IMR-90 (cell line): ENCODE measurements around the gene PIGN. TPM values are rescaled to one million over a fixed set of nuclear protein-coding genes. Genes with fewer than 3 reads are reported as not detected.

Source experiments
- ATAC-seq: fragments of 200-7000 bp; cut with Tn5 transposase; 2 replicates; pipeline ENCODE4 v1.9.1; 2020; ENCODE audit warnings: low read depth, mild to moderate bottlenecking, moderate library complexity
- BruUV-seq: library from RNA; stranded (reverse); fragments of 400-500 nt; replicated peaks from 2 replicates; lab custom pipeline; 2021; lab: Mats Ljungman, UMichigan
- CTCF ChIA-PET: fragments of 300-600 bp; formaldehyde crosslinking; extraction: SDS; loops from one replicate; lab custom pipeline; 2021; ENCODE audit warnings: antibody characterized with exemption; lab: Yijun Ruan, JAX
- POLR2A ChIA-PET: fragments of 300-600 bp; sonication (Branson Sonifier 250); formaldehyde crosslinking; loops from one replicate; lab custom pipeline; 2022; ENCODE audit warnings: antibody characterized with exemption; ENCODE audit not compliant: unreplicated experiment; lab: Charles Lee
- DNase-seq: peaks from one replicate; pipeline ENCODE4 v3.0.0; 2013
- H2AFZ ChIP-seq: replicated peaks from 2 replicates; pipeline ENCODE3; 2013; ENCODE audit warnings: low read length, mild to moderate bottlenecking; ENCODE audit not compliant: poor library complexity
- H2AK5ac ChIP-seq: 2 replicates; pipeline ENCODE4 v1.6.1; 2013; ENCODE audit warnings: low read depth, low read length, inconsistent platforms
- H2AK9ac ChIP-seq: replicated peaks from 2 replicates; pipeline ENCODE3; 2013; ENCODE audit warnings: mild to moderate bottlenecking, low read depth, low read length, moderate library complexity; ENCODE audit not compliant: poor library complexity
- H2BK120ac ChIP-seq: 2 replicates; pipeline ENCODE4 v1.6.1; 2013; ENCODE audit warnings: low read depth, low read length, inconsistent platforms
- H2BK15ac ChIP-seq: 3 replicates; pipeline ENCODE4 v1.6.1; 2013; ENCODE audit warnings: low read depth, low read length, inconsistent platforms
- H2BK20ac ChIP-seq: 2 replicates; pipeline ENCODE4 v1.6.1; 2013; ENCODE audit warnings: low read depth, mild to moderate bottlenecking, inconsistent platforms, low read length, moderate library complexity
- H2BK5ac ChIP-seq: 2 replicates; pipeline ENCODE4 v1.6.1; 2013; ENCODE audit warnings: mild to moderate bottlenecking, low read depth, low read length, inconsistent platforms; ENCODE audit not compliant: poor library complexity, severe bottlenecking
- H3K14ac ChIP-seq: replicated peaks from 2 replicates; pipeline ENCODE4 v1.6.1; 2013; ENCODE audit warnings: low read depth, low read length, inconsistent platforms
- H3K18ac ChIP-seq: 2 replicates; pipeline ENCODE4 v1.6.1; 2013; ENCODE audit warnings: low read depth, low read length, control low read depth
- H3K23ac ChIP-seq: 2 replicates; pipeline ENCODE4 v1.6.1; 2013; ENCODE audit warnings: low read depth, low read length, inconsistent platforms
- H3K27ac ChIP-seq: 2 replicates; pipeline ENCODE4 v1.5.1; 2013; ENCODE audit warnings: mild to moderate bottlenecking, control low read depth, low read length; ENCODE audit not compliant: insufficient read depth
- H3K27me3 ChIP-seq: 2 replicates; pipeline ENCODE4 v1.6.1; 2013; ENCODE audit warnings: low read length; ENCODE audit not compliant: control insufficient read depth, insufficient read depth
- H3K36me3 ChIP-seq: 2 replicates; pipeline ENCODE4 v1.6.1; 2013; ENCODE audit warnings: low read length, mixed read lengths; ENCODE audit not compliant: control insufficient read depth, insufficient read depth
- H3K4ac ChIP-seq: 2 replicates; pipeline ENCODE4 v1.6.1; 2013; ENCODE audit warnings: low read depth, low read length, inconsistent platforms
- H3K4me1 ChIP-seq: 2 replicates; pipeline ENCODE4 v1.6.1; 2013; ENCODE audit warnings: low read length, mixed read lengths; ENCODE audit not compliant: control insufficient read depth, insufficient read depth
- H3K4me2 ChIP-seq: 2 replicates; pipeline ENCODE4 v1.6.1; 2013; ENCODE audit warnings: low read depth, mild to moderate bottlenecking, control low read depth, low read length, moderate library complexity
- H3K4me3 ChIP-seq: 2 replicates; pipeline ENCODE4 v1.5.1; 2013; ENCODE audit warnings: low read depth, mild to moderate bottlenecking, control low read depth, low read length, moderate library complexity; ENCODE audit not compliant: insufficient read depth
- H3K56ac ChIP-seq: 2 replicates; pipeline ENCODE4 v1.6.1; 2013; ENCODE audit warnings: low read length, inconsistent platforms; ENCODE audit not compliant: insufficient read depth; ENCODE audit errors: extremely low read depth
- H3K79me1 ChIP-seq, 2 experiments: 2 replicates each; pipeline ENCODE4 v1.6.1; 2013; ENCODE audit warnings: low read length in 2 of 2, inconsistent platforms in 1 of 2, low read depth in 1 of 2
- H3K9ac ChIP-seq: 2 replicates; pipeline ENCODE4 v1.6.1; 2013; ENCODE audit warnings: low read depth, low read length, control low read depth
- H3K9me1 ChIP-seq: 2 replicates; pipeline ENCODE4 v1.6.1; 2013; ENCODE audit warnings: low read length, inconsistent platforms; ENCODE audit not compliant: insufficient read depth
- H3K9me3 ChIP-seq: 2 replicates; pipeline ENCODE4 v1.6.1; 2013; ENCODE audit warnings: low read length; ENCODE audit not compliant: control insufficient read depth, insufficient read depth
- H4K20me1 ChIP-seq: 2 replicates; pipeline ENCODE4 v1.6.1; 2013; ENCODE audit warnings: low read length, inconsistent platforms; ENCODE audit not compliant: insufficient read depth
- H4K5ac ChIP-seq: 2 replicates; pipeline ENCODE4 v1.6.1; 2013; ENCODE audit warnings: mild to moderate bottlenecking, low read depth, low read length, control low read depth
- H4K8ac ChIP-seq, 2 experiments: 2 replicates each; pipeline ENCODE4 v1.6.1; 2013; ENCODE audit warnings: low read depth in 2 of 2, low read length in 2 of 2, control low read depth in 1 of 2, inconsistent platforms in 1 of 2
- H4K91ac ChIP-seq: 2 replicates; pipeline ENCODE4 v1.6.1; 2013; ENCODE audit warnings: low read depth, low read length, inconsistent platforms; ENCODE audit not compliant: insufficient read depth
- BHLHE40 ChIP-seq: fragments of 150-350 bp; IDR thresholded peaks from 2 replicates; pipeline ENCODE4 v1.6.1; 2016; ENCODE audit warnings: mild to moderate bottlenecking, low read depth, low read length
- CEBPB ChIP-seq: IDR thresholded peaks from 2 replicates; pipeline ENCODE4 v1.6.1; 2012; ENCODE audit warnings: low read depth, low read length, improper control_type of control experiment
- CHD1 ChIP-seq: IDR thresholded peaks from 2 replicates; pipeline ENCODE4 v1.6.1; 2012; ENCODE audit warnings: low read depth, low read length, improper control_type of control experiment
- CTCF ChIP-seq: conservative IDR thresholded peaks from 2 replicates; pipeline ENCODE4 v1.5.1; 2012; ENCODE audit warnings: mild to moderate bottlenecking, low read depth, low read length, improper control_type of control experiment
- ELK1 ChIP-seq: fragments of 150-350 bp; IDR thresholded peaks from 2 replicates; pipeline ENCODE4 v1.6.1; 2016; ENCODE audit warnings: low read depth, mild to moderate bottlenecking, low read length, moderate library complexity, borderline replicate concordance
- FOS ChIP-seq: fragments of 150-350 bp; IDR thresholded peaks from 2 replicates; pipeline ENCODE4 v1.6.1; 2016; ENCODE audit warnings: low read depth, low read length
- MAFK ChIP-seq: IDR thresholded peaks from 2 replicates; pipeline ENCODE4 v1.6.1; 2012; ENCODE audit warnings: low read depth, low read length, improper control_type of control experiment
- MAZ ChIP-seq: IDR thresholded peaks from 2 replicates; pipeline ENCODE4 v1.6.1; 2012; ENCODE audit warnings: low read depth, mild to moderate bottlenecking, low read length, improper control_type of control experiment, moderate library complexity, borderline replicate concordance
- MXI1 ChIP-seq: IDR thresholded peaks from 2 replicates; pipeline ENCODE4 v1.6.1; 2012; ENCODE audit warnings: low read depth, mild to moderate bottlenecking, low read length, moderate library complexity, borderline replicate concordance
- NFE2L2 ChIP-seq: fragments of 150-350 bp; IDR thresholded peaks from 2 replicates; pipeline ENCODE4 v1.6.1; 2016; ENCODE audit warnings: low read depth, mild to moderate bottlenecking, low read length
- POLR2A ChIP-seq: IDR thresholded peaks from 2 replicates; pipeline ENCODE4 v1.6.1; 2012; ENCODE audit warnings: mild to moderate bottlenecking, low read depth, low read length
- RAD21 ChIP-seq: IDR thresholded peaks from 2 replicates; pipeline ENCODE4 v1.6.1; 2012; ENCODE audit warnings: low read length, improper control_type of control experiment
- RCOR1 ChIP-seq: IDR thresholded peaks from 2 replicates; pipeline ENCODE4 v1.6.1; 2012; ENCODE audit warnings: mild to moderate bottlenecking, low read length, improper control_type of control experiment; ENCODE audit not compliant: insufficient replicate concordance
- RFX5 ChIP-seq: IDR thresholded peaks from 2 replicates; pipeline ENCODE4 v1.8.0; 2012; ENCODE audit warnings: low read depth, mild to moderate bottlenecking, low read length, moderate library complexity
- SMC3 ChIP-seq: fragments of 150-350 bp; IDR thresholded peaks from 2 replicates; pipeline ENCODE4 v1.6.1; 2016; ENCODE audit warnings: low read depth, mild to moderate bottlenecking, antibody characterized with exemption, low read length, moderate library complexity
- USF2 ChIP-seq: fragments of 150-350 bp; IDR thresholded peaks from 2 replicates; pipeline ENCODE4 v1.6.1; 2017; ENCODE audit warnings: mild to moderate bottlenecking, antibody characterized with exemption, low read length, low read depth
- WGBS, 2 experiments: methylation state at CpG; one replicate each; pipeline versions ENCODE4 v1.1.5 to v1.1.7; 2013; ENCODE audit warnings: missing lambda C conversion rate in 2 of 2; ENCODE audit not compliant: insufficient read length in 1 of 2; ENCODE audit errors: extremely low coverage in 2 of 2; 5-methylcytosine and 5-hydroxymethylcytosine counted together
- dilution Hi-C: fragments of 300-500 bp; cut with HindIII; formaldehyde crosslinking; loops from one replicate; pipeline ENCODE4 v1.14.3; 2018; ENCODE audit warnings: low sequenced_read_pairs; ENCODE audit not compliant: unreplicated experiment
- in situ Hi-C: fragments of 300-500 bp; cut with MboI; formaldehyde crosslinking; loops from 3 replicates; pipeline ENCODE4 v1.14.3; 2019; ENCODE audit warnings: low sequenced_read_pairs, inconsistent platforms, mixed read lengths
- intact Hi-C: fragments of 100-400 bp; cut with micrococcal nuclease; formaldehyde crosslinking; loops from 2 replicates; pipeline ENCODE4 v1.10.0; 2022
- polyA plus RNA-seq, 3 experiments: library from polyadenylated mRNA; depleted of rRNA; stranded (reverse); fragments of >200 nt; gene quantifications; 2 replicates each; pipeline ENCODE4 v1.2.3, GENCODE V29; 2012; ENCODE audit warnings: low replicate concordance in 1 of 3
- total RNA-seq: library from RNA; depleted of rRNA; stranded (reverse); fragments of >200 nt; gene quantifications from 2 replicates; pipeline ENCODE4 v1.2.3, GENCODE V29; 2012

The PIGN gene
- total and polyA plus RNA-seq, 2 of the 4 experiments (the other 2 are of a cell fraction): 9.0 to 17.9 TPM

DNA sequence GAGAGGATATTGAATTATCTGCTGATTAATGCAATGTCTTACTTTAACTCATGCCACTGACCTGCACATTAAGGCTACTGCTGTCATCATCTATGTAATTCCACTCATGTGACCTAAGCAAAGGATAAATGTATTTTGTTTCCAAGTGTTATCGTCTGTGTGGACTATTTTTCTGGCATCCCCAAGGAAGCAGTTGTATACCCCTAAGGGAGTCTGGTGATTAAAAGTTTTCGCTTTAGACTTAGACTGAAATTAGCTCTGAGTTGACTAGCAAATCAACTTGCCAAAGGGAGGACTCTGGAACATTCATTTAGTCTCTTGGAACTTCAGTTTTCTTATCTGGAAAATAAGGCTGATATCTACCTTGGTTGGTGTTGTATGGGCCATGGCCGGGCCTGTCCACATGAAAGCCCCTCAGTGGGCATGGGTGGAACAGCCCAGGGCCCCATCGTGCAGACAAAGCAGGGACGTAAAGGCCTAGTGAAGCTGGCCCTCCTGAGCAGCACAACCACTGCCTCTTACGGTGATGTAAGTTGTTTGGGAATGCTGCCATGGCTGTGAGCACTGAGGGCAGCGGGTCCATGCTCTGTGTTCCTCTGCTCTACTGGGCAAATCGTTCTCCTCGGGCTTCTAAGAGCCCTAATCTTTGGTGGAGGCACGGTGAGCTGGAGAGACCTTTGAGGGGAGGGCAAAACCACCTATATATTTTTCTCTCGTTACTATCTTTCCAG, 149.7 kb downstream of the PIGN start:
- in situ Hi-C loops: no loop called here
- Histone ChIP-seq H3K9ac (no peak overlapping the region), H4K5ac (no peak overlapping the region), H3K27ac (no peak overlapping the region), H2BK20ac (no peak overlapping the region), H3K56ac (no peak overlapping the region), H3K79me1 (no peaks in the 10 kb centered on the region), H3K14ac (no peak overlapping the region), H3K4me1 (peaks cover 9% of the 10 kb centered on the region), H4K8ac (no peak overlapping the region), H2AK9ac (no peak overlapping the region), H4K91ac (no peak overlapping the region), H3K23ac (no peak overlapping the region), H2BK15ac (no peak overlapping the region), H3K4ac (no peak overlapping the region), H2AFZ (no peak overlapping the region), H3K9me3 (no peaks in the 10 kb centered on the region), H2BK5ac (no peak overlapping the region), H3K4me3 (no peak overlapping the region), H3K27me3 (no peaks in the 10 kb centered on the region), H3K36me3 (no peaks in the 10 kb centered on the region), H3K18ac (no peak overlapping the region), H2AK5ac (no peak overlapping the region), H2BK120ac (no peak overlapping the region), H3K9me1 (peaks cover 5% of the 10 kb centered on the region), H4K20me1 (no peaks in the 10 kb centered on the region), H3K4me2 (no peak overlapping the region)
- no TSS peak for BruUV-seq
- DNase-seq: no peak
- dilution Hi-C loops: no loop called here
- no CpG with 5 or more reads among the region's 11 CpGs for WGBS, 2 experiments
- intact Hi-C loops: loop anchor here (10.0 kb wide), 1 partner anchor 452 kb away; no protein-coding TSS in a partner anchor
- TF ChIP-seq RFX5: no peak
- no peak for TF ChIP-seq USF2
- TF ChIP-seq NFE2L2: no peak
- no peak for TF ChIP-seq BHLHE40
- no peak for TF ChIP-seq CHD1
- TF ChIP-seq RAD21: no peak
- no peak for TF ChIP-seq MAFK
- TF ChIP-seq CEBPB: no peak
- no peak for TF ChIP-seq RCOR1
- no peak for TF ChIP-seq SMC3
- no peak for TF ChIP-seq FOS
- TF ChIP-seq MXI1: no peak
- TF ChIP-seq POLR2A: no peak
- TF ChIP-seq CTCF: no peak
- no peak for TF ChIP-seq MAZ
- TF ChIP-seq ELK1: no peak
- no peak for ATAC-seq
- CTCF ChIA-PET: interaction anchor here (0.7 kb wide), 1 partner anchor 43 kb away, joined by 4 read pairs; no protein-coding TSS in a partner anchor
- POLR2A ChIA-PET: no interaction called here
